Testis (tissue), 3 donors: Measurements from ENCODE around the gene HERC5. TPM values are rescaled to one million over a fixed set of nuclear protein-coding genes. Genes with fewer than 3 reads are reported as not detected.

ENCODE experiments used
- DNase-seq: peaks from one replicate; pipeline ENCODE4 v3.0.0-alpha.2; 2019
- H3K27ac ChIP-seq, 2 donors: fragments of 200-600 bp; sonication (generic); one replicate each; pipeline ENCODE4 v1.5.1; 2019
- H3K27me3 ChIP-seq: fragments of 200-600 bp; sonication (generic); one replicate; pipeline ENCODE4 v1.5.1; 2019
- H3K36me3 ChIP-seq: fragments of 200-600 bp; sonication (generic); one replicate; pipeline ENCODE4 v1.5.1; 2017; ENCODE audit warnings: low read depth; ENCODE audit errors: missing control alignments
- H3K4me1 ChIP-seq: fragments of 200-600 bp; sonication (generic); one replicate; pipeline ENCODE4 v1.5.1; 2019
- H3K4me3 ChIP-seq, 2 donors: fragments of 200-600 bp; sonication (generic); one replicate each; pipeline ENCODE4 v1.5.1; 2017 to 2019
- H3K9me3 ChIP-seq: fragments of 200-600 bp; sonication (generic); one replicate; pipeline ENCODE4 v1.5.1; 2017
- CTCF ChIP-seq, 3 experiments: fragments of 450-650 bp in 2 of 3; fragments of 200-600 bp in 1 of 3; sonication (generic) in 1 of 3; IDR thresholded peaks; one replicate each; pipeline ENCODE4 v1.5.1; 2016 to 2019; ENCODE audit warnings: antibody characterized with exemption in 3 of 3, mild to moderate bottlenecking in 2 of 3, moderate library complexity in 1 of 3
- POLR2A ChIP-seq: fragments of 450-650 bp; IDR thresholded peaks from one replicate; pipeline ENCODE4 v1.6.1; 2017; ENCODE audit warnings: antibody characterized with exemption, mild to moderate bottlenecking, moderate library complexity
- WGBS, 2 donors: methylation state at CpG; one replicate each; pipeline ENCODE4 v1.1.5; 2018; 5-methylcytosine and 5-hydroxymethylcytosine counted together
- intact Hi-C: fragments of 100-400 bp; cut with DNase I; formaldehyde crosslinking; loops from one replicate; pipeline ENCODE4 v1.15.1; 2023; ENCODE audit warnings: low total_unique reads
- polyA plus RNA-seq: library from polyadenylated mRNA; stranded (reverse); fragments of 350-450 nt; fragmentation: Illumina TruSeq; extraction: RNeasy Lipid Tissue Mini Kit (QIAGEN cat#74804); gene quantifications from one replicate; pipeline ENCODE4 v1.2.3, GENCODE V29; 2014; ENCODE audit warnings: low read depth, low replicate concordance; ENCODE audit not compliant: insufficient read depth
- total RNA-seq, 2 donors: library from RNA; depleted of rRNA; stranded (reverse); fragments of >200 nt; gene quantifications; one replicate each; pipeline ENCODE4 v1.2.3, GENCODE V29; 2016

The HERC5 gene
- total and polyA plus RNA-seq, 3 donors from 2014 or later, result 72.6 to 127 (median 111) TPM

- no peak overlapping the region for H3K27ac ChIP-seq
- WGBS, 2 donors, result 67 to 83% methylated on average over 1 of the region's 1 CpG
- intact Hi-C loops, result no loop called here
- no peak for DNase-seq
- H3K4me1 ChIP-seq, result no peaks in the 10 kb centered on the region
- H3K9me3 ChIP-seq, result no peaks in the 10 kb centered on the region
- TF ChIP-seq POLR2A, result no peak
- no peak for TF ChIP-seq CTCF (IDR thresholded peaks at IDR 0.05)
- H3K36me3 ChIP-seq, result no peaks in the 10 kb centered on the region
- no peaks in the 10 kb centered on the region for H3K27me3 ChIP-seq
- no peak overlapping the region for H3K4me3 ChIP-seq
Observed at GRCh38 chr4:88413801-88414200, 43.1 kb upstream of the HERC5 start.

- no peak for DNase-seq
- no peaks in the 10 kb centered on the region for H3K4me1 ChIP-seq
- no peaks in the 10 kb centered on the region for H3K36me3 ChIP-seq
- 87 to 88% methylated on average over 4 of the region's 4 CpGs for WGBS, 2 donors
- H3K4me3 ChIP-seq, result no peak overlapping the region
- intact Hi-C loops, result no loop called here
- H3K27me3 ChIP-seq, result no peaks in the 10 kb centered on the region
- H3K27ac ChIP-seq, result no peak overlapping the region
- TF ChIP-seq POLR2A (no peak), CTCF (IDR thresholded peaks at IDR 0.05) (no peak)
- no peaks in the 10 kb centered on the region for H3K9me3 ChIP-seq
Observed at GRCh38 chr4:88414755-88415154, 42.2 kb upstream of the HERC5 start.

- Histone ChIP-seq H3K9me3 (no peaks in the 10 kb centered on the region), H3K27ac (no peak overlapping the region), H3K4me1 (no peaks in the 10 kb centered on the region), H3K36me3 (no peaks in the 10 kb centered on the region), H3K4me3 (no peak overlapping the region), H3K27me3 (no peaks in the 10 kb centered on the region)
- 89 to 91% methylated on average over 2 of the region's 2 CpGs for WGBS, 2 donors
- no peak for DNase-seq
- TF ChIP-seq POLR2A, result no peak
- TF ChIP-seq CTCF (IDR thresholded peaks at IDR 0.05), result no peak
- intact Hi-C loops, result no loop called here
Observed at GRCh38 chr4:88415982-88416381, 40.9 kb upstream of the HERC5 start.

GRCh38 chr4:88418411-88418810 lies 38.5 kb upstream of the HERC5 start:
- no peaks in the 10 kb centered on the region for H3K4me1 ChIP-seq
- intact Hi-C loops, result no loop called here
- H3K4me3 ChIP-seq, result no peak overlapping the region
- no peaks in the 10 kb centered on the region for H3K36me3 ChIP-seq
- no peaks in the 10 kb centered on the region for H3K9me3 ChIP-seq
- no peaks in the 10 kb centered on the region for H3K27me3 ChIP-seq
- no peak overlapping the region for H3K27ac ChIP-seq
- no peak for TF ChIP-seq CTCF (IDR thresholded peaks at IDR 0.05)
- no peak for TF ChIP-seq POLR2A
- 36 to 40% methylated on average over 3 of the region's 3 CpGs for WGBS, 2 donors
- DNase-seq, result no peak

GRCh38 chr4:88419874-88420273 lies 37.0 kb upstream of the HERC5 start:
- Histone ChIP-seq H3K27me3 (no peaks in the 10 kb centered on the region), H3K4me3 (no peak overlapping the region), H3K4me1 (no peaks in the 10 kb centered on the region), H3K9me3 (no peaks in the 10 kb centered on the region), H3K36me3 (no peaks in the 10 kb centered on the region), H3K27ac (no peak overlapping the region)
- DNase-seq, result no peak
- TF ChIP-seq CTCF (IDR thresholded peaks at IDR 0.05), result no peak
- no peak for TF ChIP-seq POLR2A
- 77 to 78% methylated on average over 5 of the region's 5 CpGs for WGBS, 2 donors
- intact Hi-C loops, result no loop called here
